ENCODE results near the gene BCL7C.

The BCL7C gene

DNA sequence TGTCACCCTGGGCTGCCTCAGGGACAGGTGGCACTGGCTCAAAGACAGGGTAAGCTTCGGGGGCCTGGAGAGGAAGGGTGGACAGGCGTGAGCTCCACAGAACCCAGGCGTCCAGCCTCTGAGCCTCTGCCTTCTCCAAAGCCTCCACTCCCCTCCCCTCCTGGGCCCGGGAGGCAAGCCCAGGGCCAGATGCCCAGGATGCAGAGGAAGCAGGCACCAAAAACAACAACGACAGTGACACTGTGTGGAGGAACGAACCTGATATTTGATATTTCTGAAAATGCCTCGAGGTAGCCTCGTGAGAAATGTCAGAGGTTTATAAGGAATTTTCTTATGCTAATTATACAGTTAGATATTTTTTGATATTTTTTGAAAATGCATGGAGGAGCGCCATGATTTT is 6.0 kb downstream of the BCL7C start:
- H3K36me3 ChIP-seq (ENCODE audit: insufficient read depth): no peaks in the 10 kb centered on the region

DNA sequence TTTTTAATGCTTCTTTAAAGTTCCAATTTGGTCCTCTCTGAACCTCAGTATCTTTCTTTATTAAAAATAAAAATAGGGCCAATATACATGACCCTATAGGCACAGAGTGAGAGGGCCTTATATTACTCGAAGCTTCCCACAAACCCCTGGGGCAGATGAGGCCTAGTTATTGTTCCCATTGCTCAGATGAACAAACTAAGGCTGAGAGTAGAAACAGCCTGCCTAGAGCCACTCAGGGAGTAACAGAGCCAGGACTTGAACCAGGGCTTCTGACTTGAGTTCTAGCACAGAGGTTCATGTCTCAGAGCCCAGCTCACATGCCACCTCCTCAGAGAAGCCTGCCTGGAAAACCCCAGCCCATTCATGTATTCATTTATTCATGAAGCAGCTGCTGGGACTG is 7.7 kb downstream of the BCL7C start:
- Histone ChIP-seq H4K20me1 (ENCODE audit: insufficient read depth) (no peaks in the 10 kb centered on the region), H3K4me2 (no peak overlapping the region), H2AFZ (ENCODE audit: low read depth) (no peak overlapping the region), H3K36me3 (ENCODE audit: insufficient read depth) (no peaks in the 10 kb centered on the region), H3K27ac (no peak overlapping the region), H3K27me3 (ENCODE audit: insufficient read depth, low read depth) (no peaks in the 10 kb centered on the region), H3K79me2 (ENCODE audit: insufficient read depth, low read depth) (no peaks in the 10 kb centered on the region), H3K4me3 (IDR thresholded peaks at IDR 0.05; ENCODE audit: insufficient read depth, low read depth, low read length) (no peak overlapping the region), H3K9ac (no peak overlapping the region), H3K4me1 (ENCODE audit: low read depth, poor library complexity, severe bottlenecking) (peaks cover 9% of the 10 kb centered on the region)
- TF ChIP-seq, protein P1, sequence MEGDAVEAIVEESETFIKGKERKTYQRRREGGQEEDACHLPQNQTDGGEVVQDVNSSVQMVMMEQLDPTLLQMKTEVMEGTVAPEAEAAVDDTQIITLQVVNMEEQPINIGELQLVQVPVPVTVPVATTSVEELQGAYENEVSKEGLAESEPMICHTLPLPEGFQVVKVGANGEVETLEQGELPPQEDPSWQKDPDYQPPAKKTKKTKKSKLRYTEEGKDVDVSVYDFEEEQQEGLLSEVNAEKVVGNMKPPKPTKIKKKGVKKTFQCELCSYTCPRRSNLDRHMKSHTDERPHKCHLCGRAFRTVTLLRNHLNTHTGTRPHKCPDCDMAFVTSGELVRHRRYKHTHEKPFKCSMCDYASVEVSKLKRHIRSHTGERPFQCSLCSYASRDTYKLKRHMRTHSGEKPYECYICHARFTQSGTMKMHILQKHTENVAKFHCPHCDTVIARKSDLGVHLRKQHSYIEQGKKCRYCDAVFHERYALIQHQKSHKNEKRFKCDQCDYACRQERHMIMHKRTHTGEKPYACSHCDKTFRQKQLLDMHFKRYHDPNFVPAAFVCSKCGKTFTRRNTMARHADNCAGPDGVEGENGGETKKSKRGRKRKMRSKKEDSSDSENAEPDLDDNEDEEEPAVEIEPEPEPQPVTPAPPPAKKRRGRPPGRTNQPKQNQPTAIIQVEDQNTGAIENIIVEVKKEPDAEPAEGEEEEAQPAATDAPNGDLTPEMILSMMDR (conservative IDR thresholded peaks at IDR 0.05; ENCODE audit: low read depth, low read length): no peak

More for the DNA sequence above, 6.0 kb downstream of the BCL7C start:
- H3K9ac ChIP-seq: no peak overlapping the region
- no peaks in the 10 kb centered on the region for H3K79me2 ChIP-seq (ENCODE audit: insufficient read depth, low read depth)
- no peak overlapping the region for H3K27ac ChIP-seq
- H3K4me1 ChIP-seq (ENCODE audit: low read depth, poor library complexity, severe bottlenecking): peaks cover 9% of the 10 kb centered on the region
- H4K20me1 ChIP-seq (ENCODE audit: insufficient read depth): no peaks in the 10 kb centered on the region
- no peaks in the 10 kb centered on the region for H3K27me3 ChIP-seq (ENCODE audit: insufficient read depth, low read depth)
- TF ChIP-seq, protein P1 (conservative IDR thresholded peaks at IDR 0.05; ENCODE audit: low read depth, low read length): no peak
- H3K4me3 ChIP-seq (IDR thresholded peaks at IDR 0.05; ENCODE audit: insufficient read depth, low read depth, low read length): no peak overlapping the region
- no peak overlapping the region for H2AFZ ChIP-seq (ENCODE audit: low read depth)
- no peak overlapping the region for H3K4me2 ChIP-seq

DNA sequence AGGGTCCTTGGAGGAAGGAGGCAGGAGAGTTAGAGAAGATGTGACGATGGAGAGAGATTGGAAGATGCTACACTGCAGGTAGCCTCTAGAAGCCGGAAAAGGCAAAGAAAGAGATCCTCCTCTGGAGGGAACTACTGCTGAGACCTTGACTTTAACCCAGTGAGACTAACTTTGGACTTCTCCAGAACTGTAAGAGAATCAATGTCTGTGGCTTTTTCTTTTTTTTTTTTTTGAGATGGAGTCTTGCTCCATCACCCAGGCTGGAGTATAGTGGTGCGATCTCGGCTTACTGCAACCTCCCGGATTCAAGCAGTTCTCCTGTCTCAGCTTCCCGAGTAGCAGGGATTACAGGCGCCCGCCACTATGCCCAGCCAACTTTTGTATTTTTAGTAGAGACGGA is 8.7 kb downstream of the BCL7C start:
- no peaks in the 10 kb centered on the region for H3K36me3 ChIP-seq (ENCODE audit: insufficient read depth)

DNA sequence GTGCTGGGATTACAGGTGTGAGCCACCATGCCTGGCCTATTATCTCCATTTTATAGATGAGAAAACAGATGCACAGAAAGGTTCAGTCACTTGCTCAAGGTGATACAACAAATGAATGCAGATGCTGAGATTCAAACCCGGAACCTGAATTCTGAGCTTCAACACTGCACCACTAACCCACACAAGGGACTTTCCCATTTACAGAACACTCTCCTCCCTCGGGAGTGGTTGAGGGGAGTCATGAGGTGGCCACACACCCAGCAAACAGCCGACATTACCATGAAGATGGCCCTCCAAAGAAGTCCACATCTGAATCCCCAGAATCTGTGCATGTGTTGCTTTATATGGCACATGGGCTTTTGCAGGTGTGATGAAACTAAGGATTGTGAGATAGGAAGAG is 9.1 kb downstream of the BCL7C start:
- Histone ChIP-seq H3K4me3 (IDR thresholded peaks at IDR 0.05; ENCODE audit: insufficient read depth, low read depth, low read length) (no peak overlapping the region), H3K27me3 (ENCODE audit: insufficient read depth, low read depth) (no peaks in the 10 kb centered on the region), H3K36me3 (ENCODE audit: insufficient read depth) (no peaks in the 10 kb centered on the region), H3K79me2 (ENCODE audit: insufficient read depth, low read depth) (no peaks in the 10 kb centered on the region), H2AFZ (ENCODE audit: low read depth) (no peak overlapping the region), H3K4me2 (no peak overlapping the region), H3K27ac (0 out of 2 replicates have a peak overlapping the region, but pooled peaks have one; percentile 3), H3K4me1 (ENCODE audit: low read depth, poor library complexity, severe bottlenecking) (peaks cover 9% of the 10 kb centered on the region), H4K20me1 (ENCODE audit: insufficient read depth) (no peaks in the 10 kb centered on the region), H3K9ac (no peak overlapping the region)
- TF ChIP-seq, protein P1 (conservative IDR thresholded peaks at IDR 0.05; ENCODE audit: low read depth, low read length): no peak

More for the DNA sequence above, 8.7 kb downstream of the BCL7C start:
- Histone ChIP-seq H3K27ac (0 out of 2 replicates have a peak overlapping the region, but pooled peaks have one; percentile 3), H3K4me1 (ENCODE audit: low read depth, poor library complexity, severe bottlenecking) (peaks cover 9% of the 10 kb centered on the region), H3K27me3 (ENCODE audit: insufficient read depth, low read depth) (no peaks in the 10 kb centered on the region), H3K9ac (no peak overlapping the region), H3K79me2 (ENCODE audit: insufficient read depth, low read depth) (no peaks in the 10 kb centered on the region), H2AFZ (ENCODE audit: low read depth) (no peak overlapping the region), H3K4me2 (no peak overlapping the region), H4K20me1 (ENCODE audit: insufficient read depth) (no peaks in the 10 kb centered on the region), H3K4me3 (IDR thresholded peaks at IDR 0.05; ENCODE audit: insufficient read depth, low read depth, low read length) (no peak overlapping the region)
- TF ChIP-seq, protein P1 (conservative IDR thresholded peaks at IDR 0.05; ENCODE audit: low read depth, low read length): no peak
